GM18508 (cell line): Measurements from ENCODE around the gene WFDC1.

Experiments used
- ATAC-seq: cut with Tn5 transposase; IDR thresholded peaks from one replicate; pipeline ENCODE4 v1.9.1; 2021; ENCODE audit warnings: moderate number of reproducible peaks; ENCODE audit not compliant: insufficient read depth, unreplicated experiment

WFDC1 gene

GRCh38 chr16:84271866-84272265 is 22.8 kb upstream of the WFDC1 start:
- ATAC-seq, result no peak

GRCh38 chr16:84272740-84273320 is 21.8 kb upstream of the WFDC1 start:
- no peak for ATAC-seq

GRCh38 chr16:84274515-84274914 is 20.2 kb upstream of the WFDC1 start:
- ATAC-seq, result no peak

GRCh38 chr16:84275585-84276151 is 19.0 kb upstream of the WFDC1 start:
- ATAC-seq, result no peak

- no peak for ATAC-seq
These were observed 17.3 kb upstream of the WFDC1 start for GRCh38 chr16:84277244-84277823.

- ATAC-seq, result no peak
These were observed 16.3 kb upstream of the WFDC1 start for GRCh38 chr16:84278333-84278732.

GRCh38 chr16:84278968-84279367 is 15.7 kb upstream of the WFDC1 start:
- ATAC-seq, result no peak

GRCh38 chr16:84279881-84280280 is 14.8 kb upstream of the WFDC1 start:
- no peak for ATAC-seq

GRCh38 chr16:84281074-84281473 is 13.6 kb upstream of the WFDC1 start:
- no peak for ATAC-seq

- ATAC-seq, result no peak
These were observed 12.1 kb upstream of the WFDC1 start for GRCh38 chr16:84282533-84282932.

- ATAC-seq, result no peak
These were observed 11.1 kb upstream of the WFDC1 start for GRCh38 chr16:84283314-84284153.

- ATAC-seq, result no peak
These were observed 10.4 kb upstream of the WFDC1 start for GRCh38 chr16:84284154-84284722.

GRCh38 chr16:84286578-84287240 is 8.0 kb upstream of the WFDC1 start:
- no peak for ATAC-seq

GRCh38 chr16:84288902-84289301 is 5.8 kb upstream of the WFDC1 start:
- no peak for ATAC-seq

GRCh38 chr16:84291226-84291625 is 3.5 kb upstream of the WFDC1 start:
- no peak for ATAC-seq

GRCh38 chr16:84292011-84292410 is 2.7 kb upstream of the WFDC1 start:
- ATAC-seq, result no peak

GRCh38 chr16:84293406-84293805 is 1.3 kb upstream of the WFDC1 start:
- no peak for ATAC-seq

- ATAC-seq, result no peak
These were observed 561 bp upstream of the WFDC1 start for GRCh38 chr16:84294117-84294516.

- no peak for ATAC-seq
These were observed 654 bp downstream of the WFDC1 start for GRCh38 chr16:84295203-84295860.

GRCh38 chr16:84298376-84298899 is 3.8 kb downstream of the WFDC1 start:
- ATAC-seq, result no peak
